AML-193 (cell line): ENCODE results near the gene RGS14.
"Not testable (repeated sequence)": the region's sequence is repeated elsewhere in the genome, so short reads cannot be mapped to it uniquely, and the experiment has no call there.

Source experiments
- DNase-seq, 2 experiments: peaks; one replicate each; lab custom pipeline; 2025; lab: John Stamatoyannopoulos, UW

The RGS14 gene

DNA sequence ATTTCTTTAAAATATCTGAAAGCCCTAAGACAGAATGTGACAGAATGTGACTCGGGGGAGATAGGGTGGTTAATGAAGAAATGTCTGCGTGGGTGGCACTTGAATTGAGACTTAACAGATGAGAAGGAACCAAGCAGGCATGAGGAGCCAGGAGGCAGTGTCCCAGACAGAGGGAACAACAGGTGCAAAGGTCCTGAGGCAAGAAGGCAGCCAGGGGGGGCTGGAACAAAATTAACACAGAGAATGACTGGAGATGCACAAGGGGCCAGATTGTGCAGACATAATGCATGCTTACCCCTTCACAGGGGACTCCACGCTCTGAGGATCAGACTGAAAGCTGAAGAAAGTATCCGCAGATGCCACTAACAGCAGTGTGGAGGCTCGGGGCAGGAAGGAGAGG, 8.0 kb upstream of the RGS14 start:
- DNase-seq = no peak

DNA sequence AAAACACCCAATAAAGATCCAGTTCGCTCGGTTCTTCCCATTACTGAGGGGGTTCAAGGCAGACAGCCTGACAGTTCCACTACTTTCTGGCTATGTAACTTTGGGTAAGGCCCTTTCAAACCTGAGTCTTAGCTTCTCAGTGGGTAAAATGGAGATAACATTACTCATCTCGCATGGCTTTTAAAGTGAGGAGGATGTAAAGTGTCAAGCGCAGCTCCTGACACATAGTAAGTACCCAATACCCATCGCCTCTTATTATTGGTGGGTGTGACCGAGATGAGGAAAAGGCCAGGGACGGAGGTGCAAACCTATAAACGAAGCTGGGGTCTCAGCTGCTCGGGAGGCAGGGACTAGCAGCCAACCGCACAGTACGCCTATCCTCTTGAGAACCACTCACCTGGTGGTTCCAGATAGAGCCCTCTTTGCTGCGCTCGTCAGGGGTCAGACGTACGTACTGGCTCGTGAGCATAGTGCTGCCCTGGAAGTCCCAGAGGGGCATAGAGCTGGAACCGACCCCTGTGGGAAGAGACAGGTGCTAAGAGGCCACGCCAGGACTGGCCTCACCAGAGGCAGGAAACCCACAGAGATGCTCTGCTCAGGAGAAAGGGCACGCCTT, 6.8 kb upstream of the RGS14 start:
- DNase-seq = no peak

DNA sequence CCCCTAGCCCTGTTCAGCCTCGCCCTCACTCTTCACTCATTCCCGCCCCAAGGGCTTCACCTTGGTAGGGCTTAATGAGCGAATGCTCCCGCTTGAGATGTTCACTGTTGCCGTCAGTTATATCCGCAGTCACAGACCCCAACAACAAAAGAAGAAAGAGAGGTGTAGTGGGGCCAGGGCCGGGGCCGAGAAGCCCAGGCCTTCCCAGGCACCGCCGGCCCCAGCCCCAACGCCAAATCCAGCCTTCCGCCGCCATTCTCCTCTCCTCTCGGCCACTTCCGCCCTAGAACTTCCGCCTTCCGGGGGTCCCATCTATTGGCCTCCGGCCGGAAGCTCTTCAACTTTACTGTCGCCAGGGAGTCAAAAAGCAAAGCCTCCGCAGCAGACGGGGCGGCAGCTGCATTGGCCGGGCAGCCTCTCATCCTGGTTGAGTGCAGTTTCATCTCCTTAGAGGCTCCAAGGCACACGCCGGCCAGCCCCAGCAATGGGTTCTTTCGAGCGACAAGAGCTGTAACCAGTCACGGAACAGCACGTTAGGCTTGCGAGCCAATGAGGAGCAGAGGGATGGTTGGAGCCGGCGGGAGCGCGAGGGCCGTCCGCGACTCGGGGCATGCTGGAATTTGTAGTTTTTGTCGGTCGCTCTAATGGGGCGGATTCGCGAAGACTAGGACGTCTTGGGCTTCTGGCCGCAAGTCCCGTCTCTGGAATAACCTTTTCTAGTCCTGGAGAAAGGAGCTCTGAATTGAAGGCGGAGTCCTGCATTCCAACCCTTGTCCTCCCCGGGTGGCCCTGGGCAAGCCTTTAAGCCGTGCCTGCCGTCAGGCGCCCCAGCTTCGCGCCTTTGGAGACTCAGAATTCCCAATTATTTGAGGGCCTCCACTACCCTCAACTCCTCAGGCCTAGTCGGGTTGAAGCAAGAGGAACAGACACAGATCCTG, 6.1 kb upstream of the RGS14 start, which contains the start of gene LMAN2:
Gene LMAN2 (minus strand): TSS at position 277 of the 938 bp plus-strand sequence. CDS start 21 bp downstream, at position 256.
- peak; percentile 96 to 97 for DNase-seq

DNA sequence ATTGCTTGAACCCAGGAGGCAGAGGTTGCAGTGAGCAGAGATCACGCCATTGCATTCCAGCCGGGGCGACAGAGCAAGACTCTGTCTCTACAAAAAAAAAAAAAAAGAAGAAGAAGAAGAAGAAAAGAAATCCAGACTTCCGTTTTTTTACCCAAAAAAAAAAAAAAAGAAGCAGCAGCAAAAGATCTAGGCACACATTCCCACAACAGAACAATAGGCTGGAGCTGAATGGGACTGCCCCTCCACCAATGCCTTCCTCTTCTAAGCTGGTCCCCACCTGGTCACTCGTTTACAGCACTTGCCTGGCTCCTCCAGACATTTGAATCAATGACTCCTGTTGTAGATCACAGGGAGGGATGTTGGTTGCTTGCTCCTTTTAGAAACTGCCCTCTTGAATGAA, 4.6 kb upstream of the RGS14 start:
- peak; percentile 5 to 11 for DNase-seq

DNA sequence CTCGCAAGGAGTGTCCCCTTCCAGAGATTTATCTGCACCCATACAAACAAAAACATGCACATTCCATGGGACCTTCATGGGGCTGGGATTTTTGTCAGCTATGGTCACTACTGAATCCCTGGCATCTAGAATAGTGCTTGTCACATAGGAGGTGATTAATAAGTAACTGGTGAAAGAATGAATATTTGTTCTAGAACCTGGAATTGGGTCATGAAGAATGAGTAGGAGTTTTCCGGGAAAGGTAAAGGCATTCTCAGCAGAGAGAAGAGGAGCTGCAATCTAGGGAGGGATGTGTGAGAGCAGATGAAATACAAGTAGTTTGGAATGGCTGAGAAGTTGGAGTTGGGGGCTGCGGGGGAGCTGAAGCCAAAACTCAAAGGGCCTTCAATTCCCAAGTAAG, 3.5 kb upstream of the RGS14 start:
- no peak for DNase-seq

DNA sequence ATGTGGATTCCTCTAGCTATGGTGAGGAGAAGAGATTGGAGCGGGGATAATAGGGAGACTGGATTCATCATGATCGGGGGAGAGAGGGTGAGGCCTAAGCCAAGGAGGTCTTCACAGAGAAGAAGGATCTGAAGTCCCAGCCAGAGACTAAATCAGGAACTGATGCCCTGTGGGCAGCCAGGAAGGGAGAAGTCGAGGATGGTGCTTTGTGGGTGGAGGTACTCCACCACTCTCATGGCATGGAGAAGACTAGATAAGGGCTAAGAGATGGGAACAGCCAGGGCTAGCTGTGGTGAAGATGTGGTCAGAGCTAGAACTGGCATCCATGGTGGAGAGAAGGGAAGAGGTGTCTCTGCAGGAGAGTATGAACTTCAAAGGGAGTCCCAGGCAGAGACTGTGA, 3.0 kb upstream of the RGS14 start:
- DNase-seq = no peak

DNA sequence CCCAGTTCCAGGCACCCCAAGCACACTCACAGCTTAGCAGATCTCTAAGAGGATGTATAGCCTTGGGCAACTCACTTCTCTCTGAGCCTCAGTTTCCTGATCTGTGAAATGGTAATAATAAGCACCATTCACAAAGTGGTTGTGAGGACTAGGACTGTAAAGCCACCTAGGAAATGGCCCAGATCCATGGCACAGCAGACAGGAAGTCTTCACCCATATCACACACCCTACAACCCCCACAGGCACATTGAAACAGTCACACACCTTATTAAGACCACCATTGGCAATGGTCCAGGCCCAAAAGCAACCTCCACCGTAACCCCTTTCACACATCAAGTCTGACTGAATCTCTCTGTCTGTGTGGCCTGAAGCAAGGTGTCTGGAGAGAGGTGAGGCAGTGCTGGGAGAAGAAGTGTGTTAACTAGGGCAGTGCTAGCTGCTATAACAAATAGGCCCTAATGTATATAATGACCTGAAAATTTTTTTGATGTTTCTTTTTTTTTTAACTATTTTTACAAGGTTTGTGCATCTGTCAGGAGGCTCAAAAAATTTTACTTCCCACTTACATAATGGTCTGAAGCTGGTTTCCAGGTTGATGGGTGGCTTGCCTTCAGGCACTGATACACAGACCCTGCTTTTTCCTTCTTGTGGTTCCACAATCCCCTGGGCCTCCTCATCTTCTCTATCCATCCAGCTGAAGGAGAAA, 2.4 kb upstream of the RGS14 start:
- no peak for DNase-seq

DNA sequence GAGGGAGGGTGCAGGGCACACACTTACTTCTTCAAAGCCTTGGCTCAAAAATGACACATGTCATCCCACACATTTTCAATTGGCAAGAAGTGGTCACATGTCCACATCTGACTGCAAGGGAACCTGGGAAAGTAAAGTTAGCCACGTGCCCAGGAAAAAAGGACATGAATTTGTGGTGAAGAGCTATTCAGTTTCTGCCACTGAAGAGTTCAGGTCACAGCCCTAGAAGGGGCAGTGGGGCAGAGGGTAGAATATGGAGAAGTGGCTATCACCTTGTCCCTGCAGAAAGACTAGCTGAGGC, 1.9 kb upstream of the RGS14 start:
- no peak for DNase-seq

DNA sequence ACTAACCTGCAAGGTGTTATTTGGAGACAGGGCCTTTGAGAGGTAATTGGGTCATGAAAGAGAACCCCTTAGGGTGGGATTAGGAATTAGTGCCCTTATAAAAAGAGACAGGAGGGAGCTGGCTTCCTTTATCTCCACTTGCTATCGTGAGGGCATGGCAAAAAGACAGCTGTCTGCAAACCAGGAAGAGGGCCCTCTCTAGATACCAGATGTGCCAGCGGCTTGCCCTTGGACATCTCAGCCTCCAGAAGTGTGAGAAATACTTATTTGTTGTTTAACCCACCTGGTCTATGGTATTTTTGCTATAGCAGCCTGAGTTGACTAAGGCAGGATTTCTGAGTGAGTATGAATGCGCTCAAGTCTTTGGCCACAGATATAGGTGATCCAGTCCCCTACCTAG, 978 bp upstream of the RGS14 start:
- DNase-seq = no peak

DNA sequence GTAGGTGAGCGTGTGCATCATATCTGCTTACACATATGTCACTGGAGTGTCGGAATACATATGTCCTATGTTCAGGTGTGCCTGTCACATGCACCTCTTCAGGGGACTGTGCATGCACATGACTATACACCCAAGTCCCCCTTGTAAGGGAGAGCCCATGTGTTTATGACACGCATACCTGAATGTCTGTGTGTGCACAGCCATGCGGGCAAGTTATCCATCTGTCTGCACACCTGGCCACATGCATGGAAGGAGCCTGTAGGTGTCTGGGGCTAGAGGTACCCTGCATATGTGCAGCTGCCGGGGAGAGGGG, 622 bp upstream of the RGS14 start:
- no peak for DNase-seq

DNA sequence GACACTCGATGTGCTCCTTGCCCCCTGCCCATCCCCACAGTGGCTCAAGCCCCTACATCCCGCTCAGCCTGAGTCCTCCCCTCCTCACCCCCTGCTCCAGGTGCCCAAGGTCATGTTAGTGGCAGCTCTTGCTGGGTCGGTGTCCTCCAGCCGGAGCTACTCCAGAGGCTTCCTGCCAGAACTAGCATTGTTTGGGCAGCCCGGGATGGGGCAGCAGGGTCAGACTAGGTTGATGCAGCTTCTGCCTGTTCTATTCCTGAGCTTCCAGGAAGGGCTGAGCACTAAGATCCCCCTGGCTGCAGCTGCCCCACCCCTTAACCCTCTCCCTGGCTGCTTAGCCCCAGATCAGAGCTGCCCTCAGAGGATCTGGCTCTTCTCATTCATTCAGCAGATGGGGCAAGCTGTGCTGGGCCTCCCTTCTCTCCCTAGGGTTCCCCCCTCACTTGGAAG, 671 bp downstream of the RGS14 start:
- no peak for DNase-seq

DNA sequence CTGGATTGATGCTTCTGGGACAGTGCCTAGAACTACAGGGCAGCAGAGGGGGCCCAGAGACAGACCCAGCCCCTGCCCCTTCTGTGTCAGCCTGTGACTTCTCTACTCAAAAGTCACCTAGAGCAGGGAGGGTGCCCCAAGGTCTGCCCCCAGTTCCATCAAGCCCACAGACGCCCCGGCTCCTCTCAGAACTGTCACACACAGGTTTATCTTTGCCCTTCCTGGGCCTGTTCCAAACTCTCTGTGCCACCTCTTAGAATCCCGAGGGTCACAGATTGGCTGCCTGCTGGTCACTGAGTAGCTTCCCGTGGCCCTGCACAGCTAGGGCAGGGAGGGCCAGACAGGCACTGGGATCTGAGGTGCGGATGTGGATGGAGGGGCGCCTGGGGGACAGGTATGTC, 1.7 kb downstream of the RGS14 start:
- DNase-seq = no peak

DNA sequence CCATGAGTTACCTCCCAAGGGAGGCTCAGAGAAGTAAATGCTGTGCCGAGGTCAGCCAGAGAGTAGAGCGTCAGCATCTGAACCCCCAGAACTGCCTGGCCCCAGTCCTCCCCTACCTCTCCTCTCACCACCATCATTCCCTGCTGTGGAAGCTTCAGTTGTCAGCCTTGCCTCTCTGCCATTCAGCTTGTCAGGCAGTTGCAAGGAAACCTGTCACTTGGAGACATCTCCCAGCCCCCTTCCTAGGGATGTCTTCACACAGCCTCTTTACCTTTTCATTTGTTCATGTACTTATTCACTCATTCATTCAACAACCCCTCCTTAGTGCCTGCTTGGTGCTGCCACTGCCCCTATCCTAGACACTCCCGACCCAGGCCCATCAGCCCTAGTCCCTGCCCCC, 2.1 kb downstream of the RGS14 start:
- no peak for DNase-seq

DNA sequence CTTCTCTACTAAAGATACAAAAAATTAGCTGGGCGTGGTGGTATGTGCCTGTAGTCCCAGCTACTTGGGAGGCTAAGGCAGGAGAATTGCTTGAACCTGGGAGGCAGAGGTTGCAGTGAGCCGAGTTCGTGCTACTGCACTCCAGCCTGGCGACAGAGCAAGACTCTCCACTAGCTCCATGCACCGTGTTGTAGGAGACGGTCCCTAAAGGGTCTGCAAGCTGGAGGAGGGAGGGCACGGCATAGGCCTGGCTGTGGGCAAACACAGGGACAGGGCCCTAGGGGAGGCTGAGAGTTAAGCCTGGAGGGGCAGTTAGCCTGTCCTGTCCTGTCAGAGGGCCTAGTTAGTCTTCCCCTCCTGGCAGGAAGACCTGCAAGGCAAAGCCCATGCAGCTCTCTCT, 3.0 kb downstream of the RGS14 start:
- not testable (repeated sequence) for DNase-seq

DNA sequence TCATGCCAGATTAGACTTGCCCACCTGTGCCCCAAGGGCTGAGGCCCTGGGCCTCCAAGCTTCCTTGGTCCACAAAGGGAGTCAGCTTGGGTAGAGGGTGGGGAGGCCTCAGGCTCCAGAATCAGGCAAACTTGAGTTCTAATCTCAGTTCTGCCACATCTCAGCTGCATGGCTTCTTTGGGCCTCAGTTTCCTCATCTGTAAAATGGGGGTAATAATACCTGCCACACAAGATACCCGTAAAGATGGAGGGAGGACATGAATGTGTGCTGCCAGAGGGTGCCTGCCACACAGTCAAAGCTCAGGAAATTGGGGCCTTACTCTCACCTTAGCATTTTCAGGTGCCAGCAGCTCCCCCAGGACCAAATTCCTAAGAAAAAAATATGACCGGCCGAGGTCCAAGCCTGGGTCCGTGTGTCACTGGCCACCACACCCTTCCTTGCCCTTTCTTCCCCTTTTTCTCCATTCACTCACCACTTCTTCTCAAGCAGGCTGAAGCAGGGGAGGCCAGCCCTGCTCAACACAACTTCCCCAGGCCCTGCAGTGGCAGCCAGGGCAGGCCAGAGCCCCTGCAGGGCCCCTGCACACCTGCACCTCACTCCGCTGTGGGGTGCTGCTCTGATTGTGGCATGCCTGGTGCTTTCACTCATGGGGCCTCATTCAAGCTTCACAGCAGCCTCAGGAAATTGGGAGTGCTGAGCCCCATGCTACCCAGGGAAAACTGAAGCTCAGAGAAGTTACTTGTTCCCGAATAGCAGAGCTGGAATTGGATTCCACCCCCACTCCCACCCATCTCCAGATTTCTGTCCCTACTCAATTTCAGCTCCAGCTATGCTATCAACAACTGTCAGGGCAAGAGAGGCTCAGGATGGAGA, 3.9 kb downstream of the RGS14 start:
- peak; percentile 41 to 54 for DNase-seq

DNA sequence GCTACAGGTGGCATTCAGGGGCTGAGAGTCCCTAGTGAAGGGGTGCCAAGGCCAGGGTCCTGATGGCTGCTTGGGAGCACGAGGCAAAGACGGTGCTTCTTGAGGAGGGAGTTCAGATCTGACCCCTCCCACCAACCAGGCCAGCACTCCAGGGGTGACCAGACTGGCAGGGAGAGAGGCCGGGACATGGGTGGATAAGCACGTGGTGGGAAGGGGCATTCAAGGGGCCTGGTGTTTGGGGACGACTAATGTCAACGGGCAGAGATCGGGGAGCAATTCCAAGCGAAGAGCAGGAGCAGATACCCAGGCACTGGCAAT, 4.5 kb downstream of the RGS14 start:
- no peak for DNase-seq

DNA sequence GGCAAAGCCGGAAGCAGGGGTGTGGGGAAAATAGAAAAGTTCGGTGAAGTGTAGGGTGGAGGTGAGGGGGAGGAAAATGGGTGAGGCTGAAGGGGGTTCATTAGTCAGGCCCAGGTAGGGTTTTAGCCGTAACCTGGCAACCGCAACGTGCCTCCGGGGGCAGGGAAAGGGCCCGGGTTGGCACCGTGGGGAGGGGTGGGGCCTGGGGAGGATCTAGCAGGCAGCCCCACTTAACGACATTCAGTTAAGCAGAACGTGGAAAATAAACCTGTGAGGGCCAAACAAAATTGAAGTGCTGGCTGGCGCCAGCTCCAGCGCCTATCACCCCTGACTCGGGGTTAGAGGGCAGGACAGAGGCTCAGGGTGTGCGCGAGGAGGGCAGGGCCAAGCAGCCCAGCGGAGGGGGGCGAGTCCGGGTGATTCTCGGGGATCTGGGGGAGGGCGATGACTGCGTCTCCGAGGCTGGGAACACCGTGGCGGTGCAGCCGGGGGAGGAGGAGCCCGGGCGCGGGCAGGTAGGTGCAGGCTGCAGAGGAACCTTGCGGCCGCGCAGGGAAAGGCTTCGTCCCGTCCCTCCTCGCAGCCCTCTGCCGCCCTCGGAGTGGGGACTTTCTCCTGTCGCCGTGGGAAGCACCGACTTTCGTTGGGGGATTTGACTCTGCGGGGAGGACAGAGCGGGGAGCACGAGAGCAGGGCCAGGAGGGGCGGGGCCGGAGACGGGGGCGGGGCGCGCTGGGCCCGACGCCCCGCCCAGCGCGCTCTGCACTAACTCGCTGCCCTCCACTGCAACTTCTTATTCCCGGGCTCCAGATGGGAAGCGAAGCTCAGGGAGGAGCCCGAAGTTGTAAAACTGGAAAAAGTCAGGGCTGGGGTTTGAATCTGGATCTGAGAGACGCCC, 5.1 kb downstream of the RGS14 start:
- no peak for DNase-seq

DNA sequence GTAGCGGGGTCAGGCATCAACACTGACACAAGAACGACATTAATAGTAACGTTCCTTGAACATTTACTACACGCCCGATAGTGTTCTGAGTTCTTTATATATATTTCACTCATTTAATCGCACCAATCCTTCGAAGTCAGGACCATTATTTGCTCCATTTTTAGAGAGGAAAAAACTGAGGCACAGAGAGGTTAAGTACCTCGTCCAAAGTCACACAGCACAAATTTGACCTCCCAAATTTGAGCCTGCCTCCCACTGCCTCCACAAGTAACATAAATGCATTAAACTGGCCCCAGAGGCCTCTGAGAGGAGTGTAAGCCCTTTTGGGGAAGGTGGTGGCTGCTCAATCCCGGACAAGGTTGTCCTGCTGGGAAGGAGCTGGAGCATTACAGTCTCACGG, 5.8 kb downstream of the RGS14 start:
- DNase-seq = no peak

DNA sequence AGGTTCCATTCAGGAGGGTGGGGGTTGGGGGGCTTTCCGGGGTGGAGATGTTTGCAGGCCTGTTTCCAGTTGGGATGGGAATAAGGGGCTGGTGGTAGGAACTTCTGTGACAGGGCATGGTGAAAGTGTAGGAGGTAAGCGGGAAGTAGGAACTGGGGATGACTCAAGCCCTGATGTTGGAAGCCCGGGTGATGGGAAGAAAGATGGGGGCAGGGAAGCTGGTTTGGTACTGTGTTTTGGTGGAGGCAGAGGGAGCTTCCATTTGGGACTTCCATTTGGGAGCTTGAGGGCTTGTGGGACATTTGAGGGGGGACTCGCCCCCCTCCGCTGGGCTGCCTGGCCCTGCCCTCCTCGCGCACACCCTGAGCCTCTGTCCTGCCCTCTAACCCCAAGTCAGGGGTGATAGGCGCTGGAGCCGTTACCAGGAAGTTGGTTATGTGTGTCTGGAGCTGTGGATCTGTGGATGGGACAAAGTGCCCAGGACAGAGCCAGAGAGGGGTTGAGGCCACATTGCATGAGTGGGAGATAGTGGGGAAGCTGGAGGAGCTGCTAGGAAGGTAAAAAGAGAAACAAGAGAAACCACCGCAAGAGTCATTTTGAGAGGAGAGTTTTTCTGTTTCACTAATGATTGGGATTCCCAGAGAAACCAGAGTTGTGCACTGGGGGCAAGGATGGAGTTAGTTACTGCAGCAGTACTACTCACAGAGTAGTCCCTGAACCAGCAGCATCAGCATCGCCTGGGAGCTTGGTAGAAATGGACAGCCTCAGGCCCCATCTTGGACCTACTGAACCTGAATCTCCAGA, 6.6 kb downstream of the RGS14 start:
- no peak for DNase-seq

DNA sequence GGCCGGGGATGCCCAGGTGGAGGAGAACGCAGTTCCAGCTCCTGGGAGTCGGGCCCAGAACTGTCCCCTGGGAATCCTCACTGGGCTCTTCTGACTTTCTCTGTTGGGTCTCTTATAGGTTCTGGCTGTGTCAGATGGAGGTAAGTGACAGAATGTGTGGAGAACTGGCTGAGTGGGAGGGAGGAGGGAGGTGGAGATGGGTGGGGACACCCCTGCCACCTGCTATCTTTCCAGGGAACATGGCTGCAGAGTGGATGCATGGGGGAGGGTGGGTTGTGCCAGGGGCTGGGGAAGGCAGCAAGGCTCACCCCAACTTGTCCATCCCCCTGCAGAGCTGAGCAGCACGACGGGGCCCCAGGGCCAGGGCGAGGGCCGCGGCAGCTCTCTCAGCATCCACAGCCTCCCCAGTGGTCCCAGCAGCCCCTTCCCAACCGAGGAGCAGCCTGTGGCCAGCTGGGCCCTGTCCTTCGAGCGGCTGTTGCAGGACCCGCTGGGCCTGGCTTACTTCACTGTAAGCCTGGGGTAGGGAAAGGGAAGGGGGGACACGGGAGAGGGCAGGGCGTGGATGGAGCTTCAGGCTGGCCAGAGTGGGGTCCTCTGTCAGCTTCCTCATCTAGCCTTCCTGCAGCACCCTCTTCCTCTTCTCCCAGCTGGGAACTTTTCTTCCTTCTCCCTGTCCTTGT, 8.3 kb downstream of the RGS14 start:
- DNase-seq = no peak
